Astrocyte (in vitro differentiated cells and primary cell): ENCODE results near the gene IFI16. TPM values are rescaled to one million over a fixed set of nuclear protein-coding genes. Genes with fewer than 3 reads are reported as not detected.
A peak's percentile ranks its signal among the peaks of the same experiment; 100 is the strongest.

Experiments
- DNase-seq: peaks from one replicate; pipeline ENCODE4 v3.0.0-alpha.2; 2010; ENCODE audit warnings: low read depth
- FAIRE-seq: peaks from 2 replicates; lab custom pipeline; 2011; peaks lifted over from hg19 to GRCh38; lab: Jason Lieb, UNC
- H2AFZ ChIP-seq: 2 replicates; pipeline ENCODE4 v1.6.0; 2012; ENCODE audit warnings: low read depth, low read length, inconsistent platforms
- H3K27ac ChIP-seq: 2 replicates; pipeline ENCODE4 v1.5.1; 2011; ENCODE audit warnings: low read depth, low read length, inconsistent platforms
- H3K27me3 ChIP-seq: 2 replicates; pipeline ENCODE4 v1.6.0; 2011; ENCODE audit warnings: low read length, inconsistent platforms; ENCODE audit not compliant: insufficient read depth
- H3K36me3 ChIP-seq: 2 replicates; pipeline ENCODE4 v1.5.1; 2011; ENCODE audit warnings: low read length, inconsistent platforms; ENCODE audit not compliant: insufficient read depth
- H3K4me1 ChIP-seq: 2 replicates; pipeline ENCODE4 v1.5.1; 2011; ENCODE audit warnings: low read length, inconsistent platforms; ENCODE audit not compliant: insufficient read depth
- H3K4me2 ChIP-seq: 2 replicates; pipeline ENCODE4 v1.6.0; 2012; ENCODE audit warnings: low read length, inconsistent platforms
- H3K4me3 ChIP-seq: 2 replicates; pipeline ENCODE4 v1.5.1; 2011; ENCODE audit warnings: low read depth, mild to moderate bottlenecking, low read length, inconsistent platforms; ENCODE audit not compliant: insufficient read depth
- H3K79me2 ChIP-seq: 2 replicates; pipeline ENCODE4 v1.6.0; 2012; ENCODE audit warnings: mild to moderate bottlenecking, low read length, inconsistent platforms; ENCODE audit not compliant: insufficient read depth
- H3K9ac ChIP-seq: 2 replicates; pipeline ENCODE4 v1.6.0; 2012; ENCODE audit warnings: mild to moderate bottlenecking, low read length, inconsistent platforms
- H3K9me3 ChIP-seq: 2 replicates; pipeline ENCODE4 v1.5.1; 2012; ENCODE audit warnings: low read depth, mild to moderate bottlenecking, low read length, inconsistent platforms; ENCODE audit not compliant: insufficient read depth
- H4K20me1 ChIP-seq: 2 replicates; pipeline ENCODE4 v1.6.0; 2012; ENCODE audit warnings: low read length, inconsistent platforms; ENCODE audit not compliant: insufficient read depth
- H3K27ac Mint-ChIP-seq: one replicate; pipeline ENCODE4 v1.8.0; 2021; ENCODE audit warnings: mild to moderate bottlenecking, mixed read lengths; ENCODE audit not compliant: unreplicated experiment
- H3K27me3 Mint-ChIP-seq: one replicate; pipeline ENCODE4 v1.8.0; 2021; ENCODE audit warnings: low read depth, mixed read lengths; ENCODE audit not compliant: unreplicated experiment
- H3K36me3 Mint-ChIP-seq: one replicate; pipeline ENCODE4 v1.8.0; 2021; ENCODE audit warnings: low read depth, mixed read lengths; ENCODE audit not compliant: unreplicated experiment
- H3K4me1 Mint-ChIP-seq: one replicate; pipeline ENCODE4 v1.8.0; 2021; ENCODE audit warnings: low read depth, mixed read lengths; ENCODE audit not compliant: unreplicated experiment
- H3K4me3 Mint-ChIP-seq: one replicate; pipeline ENCODE4 v1.8.0; 2021; ENCODE audit warnings: mild to moderate bottlenecking, moderate library complexity, mixed read lengths; ENCODE audit not compliant: unreplicated experiment
- H3K9me3 Mint-ChIP-seq: one replicate; pipeline ENCODE4 v1.8.0; 2021; ENCODE audit warnings: mild to moderate bottlenecking, mixed read lengths; ENCODE audit not compliant: unreplicated experiment
- EZH2 ChIP-seq: IDR thresholded peaks from 2 replicates; pipeline ENCODE4 v1.6.1; 2012; ENCODE audit warnings: mild to moderate bottlenecking, low read length, inconsistent platforms; ENCODE audit not compliant: insufficient read depth
- total RNA-seq: library from RNA; stranded (reverse); gene quantifications from 2 replicates; pipeline ENCODE4 v1.2.1, GENCODE V29; 2021
- TF ChIP-seq, protein P1 (sequence below): IDR thresholded peaks from 2 replicates; pipeline ENCODE4 v1.5.1; 2011; ENCODE audit warnings: low read depth, mild to moderate bottlenecking, inconsistent platforms, low read length, moderate library complexity; ENCODE audit not compliant: insufficient read depth

Gene IFI16
- total RNA-seq, 1 donor from 2014 or later: 109 TPM

DNA sequence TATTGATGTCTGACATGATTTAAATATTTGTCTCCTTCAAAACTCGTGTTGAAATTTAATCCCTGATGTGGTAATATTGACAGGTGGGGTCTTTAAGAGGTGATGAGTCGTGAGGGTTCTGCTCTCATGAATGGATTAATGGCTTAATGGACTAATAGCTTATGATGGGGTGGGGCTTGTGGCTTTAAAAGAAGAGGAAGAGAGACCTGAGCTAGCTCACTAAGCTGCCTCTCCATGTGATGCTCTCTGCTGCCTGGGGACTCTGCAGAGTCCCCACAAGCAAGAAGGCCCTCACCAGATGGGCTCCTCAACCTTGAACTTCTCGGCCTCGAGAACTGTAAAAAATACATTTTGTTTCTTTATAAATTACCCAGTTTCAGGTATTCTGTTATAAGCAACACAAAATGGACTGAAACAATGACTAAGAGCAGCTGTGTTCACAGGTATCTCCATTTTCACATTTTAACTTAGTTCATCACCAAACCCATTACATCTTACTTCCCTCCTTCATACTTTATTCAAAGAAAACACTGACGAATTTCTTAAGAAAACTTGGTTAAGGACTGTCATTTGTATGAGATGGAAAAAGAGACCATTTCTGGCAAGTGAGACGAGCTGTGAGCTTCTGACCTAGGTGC is 79.0 kb downstream of the IFI16 start:
- peak overlapping the region; percentile 71 for H3K27ac Mint-ChIP-seq
- FAIRE-seq: no peak

GRCh38 chr1:159089184-159089791 is 79.6 kb downstream of the IFI16 start:
- H3K4me3 Mint-ChIP-seq: no peak overlapping the region
- H3K27ac Mint-ChIP-seq: no peak overlapping the region
- Histone ChIP-seq H4K20me1 (no peaks in the 10 kb centered on the region), H2AFZ (no peak overlapping the region), H3K4me2 (no peak overlapping the region), H3K36me3 (no peaks in the 10 kb centered on the region), H3K27ac (no peak overlapping the region), H3K79me2 (no peaks in the 10 kb centered on the region), H3K4me1 (peaks cover 29% of the 10 kb centered on the region), H3K4me3 (no peak overlapping the region), H3K27me3 (no peaks in the 10 kb centered on the region), H3K9me3 (no peaks in the 10 kb centered on the region), H3K9ac (no peak overlapping the region)
- no peak for DNase-seq
- FAIRE-seq: no peak
- no peaks in the 10 kb centered on the region for H3K36me3 Mint-ChIP-seq
- no peaks in the 10 kb centered on the region for H3K27me3 Mint-ChIP-seq
- no peak for TF ChIP-seq EZH2
- TF ChIP-seq, protein P1, sequence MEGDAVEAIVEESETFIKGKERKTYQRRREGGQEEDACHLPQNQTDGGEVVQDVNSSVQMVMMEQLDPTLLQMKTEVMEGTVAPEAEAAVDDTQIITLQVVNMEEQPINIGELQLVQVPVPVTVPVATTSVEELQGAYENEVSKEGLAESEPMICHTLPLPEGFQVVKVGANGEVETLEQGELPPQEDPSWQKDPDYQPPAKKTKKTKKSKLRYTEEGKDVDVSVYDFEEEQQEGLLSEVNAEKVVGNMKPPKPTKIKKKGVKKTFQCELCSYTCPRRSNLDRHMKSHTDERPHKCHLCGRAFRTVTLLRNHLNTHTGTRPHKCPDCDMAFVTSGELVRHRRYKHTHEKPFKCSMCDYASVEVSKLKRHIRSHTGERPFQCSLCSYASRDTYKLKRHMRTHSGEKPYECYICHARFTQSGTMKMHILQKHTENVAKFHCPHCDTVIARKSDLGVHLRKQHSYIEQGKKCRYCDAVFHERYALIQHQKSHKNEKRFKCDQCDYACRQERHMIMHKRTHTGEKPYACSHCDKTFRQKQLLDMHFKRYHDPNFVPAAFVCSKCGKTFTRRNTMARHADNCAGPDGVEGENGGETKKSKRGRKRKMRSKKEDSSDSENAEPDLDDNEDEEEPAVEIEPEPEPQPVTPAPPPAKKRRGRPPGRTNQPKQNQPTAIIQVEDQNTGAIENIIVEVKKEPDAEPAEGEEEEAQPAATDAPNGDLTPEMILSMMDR: peak; percentile 32
- peaks cover 31% of the 10 kb centered on the region for H3K4me1 Mint-ChIP-seq
- peaks cover 2% of the 10 kb centered on the region for H3K9me3 Mint-ChIP-seq

More for the DNA sequence above, 79.0 kb downstream of the IFI16 start:
- H3K36me3 ChIP-seq: no peaks in the 10 kb centered on the region
- no peak for DNase-seq
- no peaks in the 10 kb centered on the region for H3K79me2 ChIP-seq
- no peaks in the 10 kb centered on the region for H3K27me3 ChIP-seq
- H3K4me1 ChIP-seq: peaks cover 29% of the 10 kb centered on the region
- no peak overlapping the region for H2AFZ ChIP-seq
- peak overlapping the region; percentile 2 for H3K4me3 Mint-ChIP-seq
- H3K9me3 Mint-ChIP-seq: peaks cover 2% of the 10 kb centered on the region
- peak overlapping the region; percentile 35 for H3K4me2 ChIP-seq
- no peaks in the 10 kb centered on the region for H3K27me3 Mint-ChIP-seq
- no peak for TF ChIP-seq EZH2
- TF ChIP-seq, protein P1: no peak
- H3K9me3 ChIP-seq: no peaks in the 10 kb centered on the region
- H3K36me3 Mint-ChIP-seq: no peaks in the 10 kb centered on the region
- H3K4me3 ChIP-seq: no peak overlapping the region
- peaks cover 31% of the 10 kb centered on the region for H3K4me1 Mint-ChIP-seq
- H3K27ac ChIP-seq: no peak overlapping the region
- H4K20me1 ChIP-seq: no peaks in the 10 kb centered on the region
- H3K9ac ChIP-seq: no peak overlapping the region
